ENCODE data around the gene ARHGEF39. TPM values are rescaled to one million over a fixed set of nuclear protein-coding genes. Genes with fewer than 3 reads are reported as not detected.

Gene ARHGEF39
- total and polyA plus RNA-seq, 2 experiments from 2014 or later, result 1.8 to 2.1 TPM

DNA sequence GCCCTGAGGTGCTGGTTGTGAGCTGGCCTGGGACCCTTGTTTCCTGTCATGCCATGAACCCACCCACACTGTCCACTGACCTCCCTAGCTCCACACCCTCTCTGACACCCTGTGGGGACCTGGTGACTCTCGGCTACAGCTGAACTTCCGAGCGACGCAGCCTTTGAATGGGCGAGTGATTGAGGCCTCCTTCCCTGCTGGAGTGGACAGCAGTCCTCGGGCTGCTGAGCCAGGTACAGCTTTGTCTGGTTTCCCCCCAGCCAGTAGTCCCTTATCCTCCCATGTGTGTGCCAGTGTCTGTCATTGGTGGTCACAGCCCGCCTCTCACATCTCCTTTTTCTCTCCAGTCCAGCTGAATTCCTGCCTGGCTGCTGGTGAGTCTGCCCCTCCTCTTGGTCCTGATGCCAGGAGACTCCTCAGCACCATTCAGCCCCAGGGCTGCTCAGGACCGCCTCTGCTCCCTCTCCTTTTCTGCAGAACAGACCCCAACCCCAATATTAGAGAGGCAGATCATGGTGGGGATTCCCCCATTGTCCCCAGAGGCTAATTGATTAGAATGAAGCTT lies 14.9 kb upstream of the ARHGEF39 start:
- DNase-seq, result no peak
- Histone ChIP-seq H3K9me3 (ENCODE audit: low read depth) (no peaks in the 10 kb centered on the region), H3K9ac (no peak overlapping the region), H3K36me3 (ENCODE audit: low read depth) (peaks cover 28% of the 10 kb centered on the region), H3K27me3 (replicated peaks; ENCODE audit: insufficient read depth) (no peaks in the 10 kb centered on the region), H4K20me1 (ENCODE audit: insufficient read depth) (peaks cover 20% of the 10 kb centered on the region; the same call in 1 of the 2 replicates), H3K4me3 (no peak overlapping the region), H3K4me2 (ENCODE audit: unreplicated experiment) (no peak overlapping the region), H3K27ac (no peak overlapping the region), H3F3A (ENCODE audit: insufficient read depth) (peaks cover 71% of the 10 kb centered on the region), H3K9me2 (ENCODE audit: insufficient read depth) (no peaks in the 10 kb centered on the region), H2AFZ (no peak overlapping the region), H3K79me2 (ENCODE audit: insufficient read depth) (peaks cover 13% of the 10 kb centered on the region), H3K4me1 (ENCODE audit: insufficient read depth) (peaks cover 7% of the 10 kb centered on the region; the same call in 1 of the 2 replicates)
- 85 to 86% methylated on average over 8 of the region's 8 CpGs for WGBS, 2 experiments (ENCODE audit: low coverage in 1 of 2, low lambda C conversion rate in 2 of 2, missing lambda C conversion rate in 2 of 2)
- in situ Hi-C loops (cut with MboI), result no loop called here
- no peak for TF ChIP-seq EZH2phosphoT487 (IDR thresholded peaks at IDR 0.05; ENCODE audit: insufficient read depth, low read depth)
- TF ChIP-seq EZH2 (IDR thresholded peaks at IDR 0.05; ENCODE audit: insufficient read depth, poor library complexity, severe bottlenecking), result no peak

DNA sequence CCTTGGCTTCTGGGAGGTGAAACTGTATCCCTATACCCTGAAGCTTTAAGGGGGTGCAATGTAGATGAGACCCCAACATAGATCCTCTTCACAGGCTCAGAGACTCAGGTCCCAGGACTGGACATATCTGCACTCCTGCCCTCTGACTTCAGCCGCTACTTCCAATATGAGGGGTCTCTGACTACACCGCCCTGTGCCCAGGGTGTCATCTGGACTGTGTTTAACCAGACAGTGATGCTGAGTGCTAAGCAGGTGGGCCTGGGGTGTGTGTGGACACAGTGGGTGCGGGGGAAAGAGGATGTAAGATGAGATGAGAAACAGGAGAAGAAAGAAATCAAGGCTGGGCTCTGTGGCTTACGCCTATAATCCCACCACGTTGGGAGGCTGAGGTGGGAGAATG lies 14.1 kb upstream of the ARHGEF39 start:
- TF ChIP-seq EZH2 (IDR thresholded peaks at IDR 0.05; ENCODE audit: insufficient read depth, poor library complexity, severe bottlenecking) (no peak), EZH2phosphoT487 (IDR thresholded peaks at IDR 0.05; ENCODE audit: insufficient read depth, low read depth) (no peak)
- H3K4me2 ChIP-seq (ENCODE audit: unreplicated experiment), result no peak overlapping the region
- H3K27me3 ChIP-seq (replicated peaks; ENCODE audit: insufficient read depth), result no peaks in the 10 kb centered on the region
- WGBS, 2 experiments (ENCODE audit: low coverage in 1 of 2, low lambda C conversion rate in 2 of 2, missing lambda C conversion rate in 2 of 2), result 88 to 92% methylated on average over 5 of the region's 5 CpGs
- H3F3A ChIP-seq (ENCODE audit: insufficient read depth), result peaks cover 64% of the 10 kb centered on the region
- H3K27ac ChIP-seq, result no peak overlapping the region
- DNase-seq, result no peak
- H3K9me3 ChIP-seq (ENCODE audit: low read depth), result no peaks in the 10 kb centered on the region
- H3K9me2 ChIP-seq (ENCODE audit: insufficient read depth), result no peaks in the 10 kb centered on the region
- peaks cover 6% of the 10 kb centered on the region; the same call in 1 of the 2 replicates for H3K79me2 ChIP-seq (ENCODE audit: insufficient read depth)
- H3K4me3 ChIP-seq, result no peak overlapping the region
- H4K20me1 ChIP-seq (ENCODE audit: insufficient read depth), result 0 out of 2 replicates have a peak, but pooled peaks cover 14% of the 10 kb centered on the region
- peaks cover 24% of the 10 kb centered on the region for H3K36me3 ChIP-seq (ENCODE audit: low read depth)
- H2AFZ ChIP-seq, result no peak overlapping the region
- peaks cover 7% of the 10 kb centered on the region; the same call in 1 of the 2 replicates for H3K4me1 ChIP-seq (ENCODE audit: insufficient read depth)
- no peak overlapping the region for H3K9ac ChIP-seq
- in situ Hi-C loops (cut with MboI), result no loop called here

DNA sequence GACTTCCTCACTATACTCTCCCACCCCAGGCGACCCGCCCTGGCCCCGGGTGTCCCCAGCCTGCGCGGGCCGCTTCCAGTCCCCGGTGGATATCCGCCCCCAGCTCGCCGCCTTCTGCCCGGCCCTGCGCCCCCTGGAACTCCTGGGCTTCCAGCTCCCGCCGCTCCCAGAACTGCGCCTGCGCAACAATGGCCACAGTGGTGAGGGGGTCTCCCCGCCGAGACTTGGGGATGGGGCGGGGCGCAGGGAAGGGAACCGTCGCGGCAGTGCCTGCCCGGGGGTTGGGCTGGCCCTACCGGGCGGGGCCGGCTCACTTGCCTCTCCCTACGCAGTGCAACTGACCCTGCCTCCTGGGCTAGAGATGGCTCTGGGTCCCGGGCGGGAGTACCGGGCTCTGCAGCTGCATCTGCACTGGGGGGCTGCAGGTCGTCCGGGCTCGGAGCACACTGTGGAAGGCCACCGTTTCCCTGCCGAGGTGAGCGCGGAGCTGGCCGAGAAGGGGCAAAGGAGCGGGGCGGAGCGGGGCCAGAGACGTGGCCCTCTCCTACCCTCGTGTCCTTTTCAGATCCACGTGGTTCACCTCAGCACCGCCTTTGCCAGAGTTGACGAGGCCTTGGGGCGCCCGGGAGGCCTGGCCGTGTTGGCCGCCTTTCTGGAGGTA lies 10.9 kb upstream of the ARHGEF39 start:
- no peaks in the 10 kb centered on the region for H3K9me3 ChIP-seq (ENCODE audit: low read depth)
- H3K9ac ChIP-seq, result peak overlapping the region; percentile 56
- no peak overlapping the region for H3K27ac ChIP-seq
- WGBS, 2 experiments (ENCODE audit: low coverage in 1 of 2, low lambda C conversion rate in 2 of 2, missing lambda C conversion rate in 2 of 2), result 10 to 14% methylated on average over 35 to 49 of the region's 51 CpGs
- 0 out of 2 replicates have a peak, but pooled peaks cover 3% of the 10 kb centered on the region for H3K4me1 ChIP-seq (ENCODE audit: insufficient read depth)
- H3K36me3 ChIP-seq (ENCODE audit: low read depth), result no peaks in the 10 kb centered on the region
- peak overlapping the region; percentile 97 for H2AFZ ChIP-seq
- no peaks in the 10 kb centered on the region for H3K27me3 ChIP-seq (replicated peaks; ENCODE audit: insufficient read depth)
- peak overlapping the region; percentile 75 for H3K4me3 ChIP-seq
- no peaks in the 10 kb centered on the region for H4K20me1 ChIP-seq (ENCODE audit: insufficient read depth)
- H3K79me2 ChIP-seq (ENCODE audit: insufficient read depth), result no peaks in the 10 kb centered on the region
- peak overlapping the region; percentile 87 for H3K4me2 ChIP-seq (ENCODE audit: unreplicated experiment)
- in situ Hi-C loops (cut with MboI), result no loop called here
- peaks cover 33% of the 10 kb centered on the region for H3F3A ChIP-seq (ENCODE audit: insufficient read depth)
- H3K9me2 ChIP-seq (ENCODE audit: insufficient read depth), result no peaks in the 10 kb centered on the region
- TF ChIP-seq EZH2 (IDR thresholded peaks at IDR 0.05; ENCODE audit: insufficient read depth, poor library complexity, severe bottlenecking), result no peak
- TF ChIP-seq EZH2phosphoT487 (IDR thresholded peaks at IDR 0.05; ENCODE audit: insufficient read depth, low read depth), result no peak
- DNase-seq, result peak; percentile 43

DNA sequence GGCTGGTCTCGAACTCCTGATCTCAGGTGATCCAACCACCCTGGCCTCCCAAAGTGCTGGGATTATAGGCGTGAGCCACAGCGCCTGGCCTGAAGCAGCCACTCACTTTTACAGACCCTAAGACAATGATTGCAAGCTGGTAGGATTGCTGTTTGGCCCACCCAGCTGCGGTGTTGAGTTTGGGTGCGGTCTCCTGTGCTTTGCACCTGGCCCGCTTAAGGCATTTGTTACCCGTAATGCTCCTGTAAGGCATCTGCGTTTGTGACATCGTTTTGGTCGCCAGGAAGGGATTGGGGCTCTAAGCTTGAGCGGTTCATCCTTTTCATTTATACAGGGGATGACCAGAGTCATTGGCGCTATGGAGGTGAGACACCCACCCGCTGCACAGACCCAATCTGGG lies 10.2 kb upstream of the ARHGEF39 start:
- Histone ChIP-seq H3K9me2 (ENCODE audit: insufficient read depth) (no peaks in the 10 kb centered on the region), H3K27ac (no peak overlapping the region), H3K4me1 (ENCODE audit: insufficient read depth) (0 out of 2 replicates have a peak, but pooled peaks cover 3% of the 10 kb centered on the region), H3F3A (ENCODE audit: insufficient read depth) (peaks cover 26% of the 10 kb centered on the region; the same call in 1 of the 2 replicates), H3K9ac (no peak overlapping the region), H3K4me2 (ENCODE audit: unreplicated experiment) (peak overlapping the region; percentile 87), H3K27me3 (replicated peaks; ENCODE audit: insufficient read depth) (no peaks in the 10 kb centered on the region), H3K4me3 (peak overlapping the region; percentile 75), H2AFZ (peak overlapping the region; percentile 97), H4K20me1 (ENCODE audit: insufficient read depth) (no peaks in the 10 kb centered on the region), H3K36me3 (ENCODE audit: low read depth) (no peaks in the 10 kb centered on the region), H3K9me3 (ENCODE audit: low read depth) (no peaks in the 10 kb centered on the region), H3K79me2 (ENCODE audit: insufficient read depth) (no peaks in the 10 kb centered on the region)
- no peak for DNase-seq
- 25 to 30% methylated on average over 12 to 13 of the region's 13 CpGs for WGBS, 2 experiments (ENCODE audit: low coverage in 1 of 2, low lambda C conversion rate in 2 of 2, missing lambda C conversion rate in 2 of 2)
- in situ Hi-C loops (cut with MboI), result no loop called here
- TF ChIP-seq EZH2phosphoT487 (IDR thresholded peaks at IDR 0.05; ENCODE audit: insufficient read depth, low read depth), result no peak
- no peak for TF ChIP-seq EZH2 (IDR thresholded peaks at IDR 0.05; ENCODE audit: insufficient read depth, poor library complexity, severe bottlenecking)
